ENCODE data around the gene WNK2. TPM values are rescaled to one million over a fixed set of nuclear protein-coding genes. Genes with fewer than 3 reads are reported as not detected.

WNK2 gene
- total and polyA plus RNA-seq, 2 of the 4 experiments (the other 2 are of a cell fraction) = not detected

DNA sequence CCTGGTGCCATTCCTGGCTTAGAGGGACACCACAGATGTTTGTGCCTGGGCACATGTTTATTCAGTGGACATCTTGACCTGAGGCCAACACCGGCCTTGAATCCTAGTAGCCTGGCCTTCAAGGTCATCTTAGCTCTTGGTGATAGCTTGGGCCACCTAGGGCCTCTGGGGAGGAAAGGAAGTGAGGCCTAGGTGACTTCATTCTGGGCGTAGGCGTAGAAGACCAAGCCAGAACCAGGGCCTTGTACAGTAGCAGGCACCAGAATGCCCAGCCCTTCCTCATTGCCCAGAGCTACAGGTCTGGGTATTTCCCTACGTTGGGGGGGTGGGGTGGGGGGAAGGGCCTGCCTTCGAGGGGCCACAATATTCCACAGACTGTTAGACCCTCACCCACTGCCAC, 33.8 kb downstream of the WNK2 start:
- Histone ChIP-seq H3K36me3 (ENCODE audit: control insufficient read depth, insufficient read depth, low read length) (no peaks in the 10 kb centered on the region), H4K91ac (ENCODE audit: insufficient read depth, low read depth, low read length) (no peak overlapping the region), H3K4me2 (ENCODE audit: low read depth, low read length) (no peak overlapping the region), H3K4ac (ENCODE audit: low read depth, low read length) (no peak overlapping the region), H2AK9ac (replicated peaks; ENCODE audit: low read depth, low read length, poor library complexity) (no peak overlapping the region), H2BK15ac (ENCODE audit: low read depth, low read length) (no peak overlapping the region), H3K56ac (ENCODE audit: extremely low read depth, insufficient read depth, low read length) (no peak overlapping the region), H3K4me3 (ENCODE audit: insufficient read depth, low read depth, low read length) (no peak overlapping the region), H4K20me1 (ENCODE audit: insufficient read depth, low read length) (no peaks in the 10 kb centered on the region), H3K18ac (ENCODE audit: low read depth, low read length) (no peak overlapping the region), H3K4me1 (ENCODE audit: control insufficient read depth, insufficient read depth, low read length) (no peaks in the 10 kb centered on the region), H4K5ac (ENCODE audit: low read depth, low read length) (no peak overlapping the region), H3K14ac (replicated peaks; ENCODE audit: low read depth, low read length) (no peak overlapping the region), H3K23ac (ENCODE audit: low read depth, low read length) (no peak overlapping the region), H2AK5ac (ENCODE audit: low read depth, low read length) (no peak overlapping the region), H4K8ac (ENCODE audit: low read depth in 2 of 2, low read length in 2 of 2) (no peak overlapping the region), H2AFZ (replicated peaks; ENCODE audit: low read length, poor library complexity) (no peak overlapping the region), H3K79me1 (ENCODE audit: low read depth in 1 of 2, low read length in 2 of 2) (no peaks in the 10 kb centered on the region), H3K27ac (ENCODE audit: insufficient read depth, low read length) (no peak overlapping the region), H2BK120ac (ENCODE audit: low read depth, low read length) (no peak overlapping the region), H3K9me1 (ENCODE audit: insufficient read depth, low read length) (no peaks in the 10 kb centered on the region), H3K9me3 (ENCODE audit: control insufficient read depth, insufficient read depth, low read length) (no peaks in the 10 kb centered on the region), H3K9ac (ENCODE audit: low read depth, low read length) (no peak overlapping the region), H2BK5ac (ENCODE audit: low read depth, low read length, poor library complexity, severe bottlenecking) (no peak overlapping the region), H3K27me3 (ENCODE audit: control insufficient read depth, insufficient read depth, low read length) (no peaks in the 10 kb centered on the region; the same call in 1 of the 2 replicates), H2BK20ac (ENCODE audit: low read depth, low read length) (no peak overlapping the region)
- WGBS, 2 experiments (ENCODE audit: extremely low coverage in 2 of 2, insufficient read length in 1 of 2) = no CpG with 5 or more reads among the region's 5 CpGs
- dilution Hi-C loops (cut with HindIII; ENCODE audit: low sequenced_read_pairs, unreplicated experiment) (no loop called here), in situ Hi-C loops (cut with MboI; ENCODE audit: low sequenced_read_pairs) (no loop called here), intact Hi-C loops (cut with micrococcal nuclease) (no loop called here)
- DNase-seq (no peak), ATAC-seq (ENCODE audit: low read depth) (no peak)
- BruUV-seq (replicated peaks) = no TSS peak
- ChIA-PET CTCF (no interaction called here), POLR2A (ENCODE audit: unreplicated experiment) (no interaction called here)
- TF ChIP-seq NFE2L2 (IDR thresholded peaks at IDR 0.05; ENCODE audit: low read depth, low read length) (no peak), FOS (IDR thresholded peaks at IDR 0.05; ENCODE audit: low read depth, low read length) (no peak), SMC3 (IDR thresholded peaks at IDR 0.05; ENCODE audit: low read depth, low read length) (no peak), RFX5 (IDR thresholded peaks at IDR 0.05; ENCODE audit: low read depth, low read length) (no peak), MAFK (IDR thresholded peaks at IDR 0.05; ENCODE audit: low read depth, low read length) (no peak), BHLHE40 (IDR thresholded peaks at IDR 0.05; ENCODE audit: low read depth, low read length) (no peak)
- TF ChIP-seq, protein P1, sequence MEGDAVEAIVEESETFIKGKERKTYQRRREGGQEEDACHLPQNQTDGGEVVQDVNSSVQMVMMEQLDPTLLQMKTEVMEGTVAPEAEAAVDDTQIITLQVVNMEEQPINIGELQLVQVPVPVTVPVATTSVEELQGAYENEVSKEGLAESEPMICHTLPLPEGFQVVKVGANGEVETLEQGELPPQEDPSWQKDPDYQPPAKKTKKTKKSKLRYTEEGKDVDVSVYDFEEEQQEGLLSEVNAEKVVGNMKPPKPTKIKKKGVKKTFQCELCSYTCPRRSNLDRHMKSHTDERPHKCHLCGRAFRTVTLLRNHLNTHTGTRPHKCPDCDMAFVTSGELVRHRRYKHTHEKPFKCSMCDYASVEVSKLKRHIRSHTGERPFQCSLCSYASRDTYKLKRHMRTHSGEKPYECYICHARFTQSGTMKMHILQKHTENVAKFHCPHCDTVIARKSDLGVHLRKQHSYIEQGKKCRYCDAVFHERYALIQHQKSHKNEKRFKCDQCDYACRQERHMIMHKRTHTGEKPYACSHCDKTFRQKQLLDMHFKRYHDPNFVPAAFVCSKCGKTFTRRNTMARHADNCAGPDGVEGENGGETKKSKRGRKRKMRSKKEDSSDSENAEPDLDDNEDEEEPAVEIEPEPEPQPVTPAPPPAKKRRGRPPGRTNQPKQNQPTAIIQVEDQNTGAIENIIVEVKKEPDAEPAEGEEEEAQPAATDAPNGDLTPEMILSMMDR (conservative IDR thresholded peaks at IDR 0.05; ENCODE audit: low read depth, low read length) = no peak

All from IMR-90 (cell line).